Smooth muscle cell (in vitro differentiated cells): ENCODE measurements around the gene LEF1. TPM values are rescaled to one million over a fixed set of nuclear protein-coding genes. Genes with fewer than 3 reads are reported as not detected.

ENCODE experiments used
- DNase-seq: peaks from one replicate; lab custom pipeline; 2025; ENCODE audit not compliant: unreplicated experiment; lab: John Stamatoyannopoulos, UW
- H2AFZ ChIP-seq: fragments of 200-600 bp; sonication (generic); 2 replicates; pipeline ENCODE4 v1.6.0; 2016; ENCODE audit warnings: antibody characterized with exemption, low read depth, mild to moderate bottlenecking
- H3F3A ChIP-seq: fragments of 200-600 bp; sonication (generic); 2 replicates; pipeline ENCODE4 v1.6.0; 2017; ENCODE audit warnings: antibody characterized with exemption, low read depth
- H3K27ac ChIP-seq: fragments of 200-600 bp; sonication (generic); 2 replicates; pipeline ENCODE4 v1.5.1; 2016; ENCODE audit warnings: low read depth, mild to moderate bottlenecking
- H3K27me3 ChIP-seq: fragments of 200-600 bp; sonication (generic); 2 replicates; pipeline ENCODE4 v1.6.1; 2016; ENCODE audit warnings: low read depth, mild to moderate bottlenecking
- H3K36me3 ChIP-seq: fragments of 200-600 bp; sonication (generic); 2 replicates; pipeline ENCODE4 v1.5.1; 2016; ENCODE audit warnings: low read depth
- H3K4me1 ChIP-seq: fragments of 200-600 bp; sonication (generic); 2 replicates; pipeline ENCODE4 v1.5.1; 2016; ENCODE audit warnings: low read depth
- H3K4me2 ChIP-seq: fragments of 200-600 bp; sonication (generic); 2 replicates; pipeline ENCODE4 v1.6.0; 2016; ENCODE audit warnings: mild to moderate bottlenecking
- H3K4me3 ChIP-seq: fragments of 200-600 bp; sonication (generic); 2 replicates; pipeline ENCODE4 v1.5.1; 2016; ENCODE audit warnings: mild to moderate bottlenecking
- H3K79me2 ChIP-seq: fragments of 200-600 bp; sonication (generic); 2 replicates; pipeline ENCODE4 v1.6.0; 2016; ENCODE audit warnings: low read depth, mild to moderate bottlenecking
- H3K9ac ChIP-seq: fragments of 200-600 bp; sonication (generic); 2 replicates; pipeline ENCODE4 v1.6.0; 2016; ENCODE audit warnings: low read depth
- H3K9me3 ChIP-seq: fragments of 200-600 bp; sonication (generic); replicated peaks from 2 replicates; pipeline ENCODE4 v1.5.1; 2016; ENCODE audit warnings: low read depth
- H4K20me1 ChIP-seq: fragments of 200-600 bp; sonication (generic); 2 replicates; pipeline ENCODE4 v1.6.0; 2016; ENCODE audit warnings: low read depth
- CTCF ChIP-seq: fragments of 200-600 bp; sonication (generic); IDR thresholded peaks from 2 replicates; pipeline ENCODE4 v1.5.1; 2017; ENCODE audit warnings: borderline replicate concordance, mild to moderate bottlenecking, antibody characterized with exemption; ENCODE audit not compliant: insufficient read depth, poor library complexity, severe bottlenecking
- WGBS: methylation state at CpG from one replicate; pipeline ENCODE4 v1.1.7; 2016; ENCODE audit warnings: low lambda C conversion rate; 5-methylcytosine and 5-hydroxymethylcytosine counted together
- polyA plus RNA-seq: library from polyadenylated mRNA; unstranded; fragments of >200 nt; fragmentation: Nextera tagmentation; extraction: Ambion mirVana; gene quantifications from 2 replicates; pipeline ENCODE4 v1.2.1, GENCODE V29; 2016
- total RNA-seq: library from RNA; depleted of rRNA; stranded (reverse); fragments of >200 nt; gene quantifications from 2 replicates; pipeline ENCODE4 v1.2.3, GENCODE V29; 2014

LEF1 gene
- total and polyA plus RNA-seq, 2 experiments from 2014 or later, result 87.3 to 96.2 TPM

- no peaks in the 10 kb centered on the region for H3K9me3 ChIP-seq
- peak overlapping the region; percentile 57 for H3K4me3 ChIP-seq
- peak overlapping the region; percentile 95 for H2AFZ ChIP-seq
- H3K27me3 ChIP-seq, result no peaks in the 10 kb centered on the region
- no peak for TF ChIP-seq CTCF
- no peak for DNase-seq
- peak overlapping the region; percentile 98 for H3K4me2 ChIP-seq
- H3K79me2 ChIP-seq, result peaks cover 18% of the 10 kb centered on the region
- H3F3A ChIP-seq, result peaks cover 16% of the 10 kb centered on the region
- H3K27ac ChIP-seq, result peak overlapping the region; percentile 86
- no peak overlapping the region for H3K9ac ChIP-seq
- peaks cover 10% of the 10 kb centered on the region for H4K20me1 ChIP-seq
- no peaks in the 10 kb centered on the region for H3K36me3 ChIP-seq
- peaks cover 40% of the 10 kb centered on the region for H3K4me1 ChIP-seq
- 6% methylated on average over 8 of the region's 8 CpGs for WGBS
These were observed 2.1 kb upstream of the LEF1 start for GRCh38 chr4:108170631-108171338.

GRCh38 chr4:108169664-108170063, 932 bp upstream of the LEF1 start:
- 22% methylated on average over 8 of the region's 8 CpGs for WGBS
- Histone ChIP-seq H4K20me1 (peaks cover 21% of the 10 kb centered on the region), H3K4me2 (peak overlapping the region; percentile 98), H3K9ac (no peak overlapping the region), H3F3A (peaks cover 16% of the 10 kb centered on the region), H3K27me3 (no peaks in the 10 kb centered on the region), H3K9me3 (no peaks in the 10 kb centered on the region), H3K4me3 (peak overlapping the region; percentile 87), H3K27ac (peak overlapping the region; percentile 86), H2AFZ (no peak overlapping the region), H3K36me3 (no peaks in the 10 kb centered on the region), H3K4me1 (peaks cover 48% of the 10 kb centered on the region), H3K79me2 (peaks cover 30% of the 10 kb centered on the region)
- DNase-seq, result no peak
- no peak for TF ChIP-seq CTCF

- Histone ChIP-seq H3K4me3 (peak overlapping the region; percentile 87), H3K27ac (peak overlapping the region; percentile 86), H3K9me3 (no peaks in the 10 kb centered on the region), H3K4me1 (peaks cover 42% of the 10 kb centered on the region), H3K36me3 (no peaks in the 10 kb centered on the region), H3K4me2 (peak overlapping the region; percentile 98), H3K9ac (peak overlapping the region; percentile 77), H4K20me1 (peaks cover 34% of the 10 kb centered on the region), H3F3A (peaks cover 16% of the 10 kb centered on the region), H2AFZ (peak overlapping the region; percentile 79), H3K27me3 (no peaks in the 10 kb centered on the region), H3K79me2 (peaks cover 44% of the 10 kb centered on the region)
- no peak for TF ChIP-seq CTCF
- WGBS, result 1% methylated on average over 29 of the region's 30 CpGs
- DNase-seq, result no peak
These were observed 517 bp downstream of the LEF1 start for GRCh38 chr4:108168160-108168670.
